K562 (cell line): ENCODE results near the gene USP6. TPM values are rescaled to one million over a fixed set of nuclear protein-coding genes. Genes with fewer than 3 reads are reported as not detected.

ENCODE experiments used
- ATAC-seq: fragments of 200-7000 bp; cut with Tn5 transposase; 3 replicates; pipeline ENCODE4 v1.9.1; 2020; ENCODE audit warnings: moderate library complexity
- BruUV-seq: library from RNA; stranded (reverse); fragments of 400-500 nt; replicated peaks from 2 replicates; lab custom pipeline; 2021; lab: Mats Ljungman, UMichigan
- CTCF ChIA-PET: fragments of 300-600 bp; formaldehyde crosslinking; extraction: SDS; loops from one replicate; lab custom pipeline; 2021; ENCODE audit warnings: low intra/inter-chr PET ratio; lab: Yijun Ruan, JAX
- POLR2A ChIA-PET: fragments of 300-600, 350-650 bp; sonication (Branson Sonifier 250); formaldehyde crosslinking; extraction: SDS; loops from one replicate; lab custom pipeline; 2021; ENCODE audit warnings: antibody characterized with exemption, inconsistent platforms; lab: Yijun Ruan, JAX
- DNase-seq, 4 experiments: peaks; one replicate each; pipeline versions ENCODE4 v3.0.0 to v3.0.0-alpha.2; 2011 to 2018; ENCODE audit warnings: low spot score in 3 of 4, mixed read lengths in 3 of 4; ENCODE audit errors: extremely low read depth in 1 of 4
- FAIRE-seq: peaks from 2 replicates; lab custom pipeline; 2011; peaks lifted over from hg19 to GRCh38; lab: Jason Lieb, UNC
- H2AFZ ChIP-seq: 2 replicates; pipeline ENCODE4 v1.6.0; 2011; ENCODE audit warnings: low read depth, low read length, control low read depth, inconsistent platforms
- H3K27ac ChIP-seq: fragments of 200-600 bp; 3 replicates; pipeline ENCODE4 v1.8.0; 2011; ENCODE audit warnings: low read depth, mild to moderate bottlenecking, control low read depth, inconsistent platforms, low read length, moderate library complexity, mixed read lengths; ENCODE audit errors: extremely low read depth
- H3K27me3 ChIP-seq, 2 experiments: fragments of 300-600 bp in 1 of 2; 2 replicates in 1 of 2; 3 replicates in 1 of 2; pipeline versions ENCODE4 v1.6.0 to v1.8.0; 2011; ENCODE audit warnings: inconsistent platforms in 2 of 2, low read length in 2 of 2, mild to moderate bottlenecking in 1 of 2, mixed read lengths in 1 of 2, moderate library complexity in 1 of 2; ENCODE audit not compliant: control insufficient read depth in 2 of 2, insufficient read depth in 2 of 2
- H3K36me3 ChIP-seq: fragments of 300-600 bp; 3 replicates; pipeline ENCODE4 v1.8.0; 2011; ENCODE audit warnings: mild to moderate bottlenecking, low read length, inconsistent platforms; ENCODE audit not compliant: control insufficient read depth, insufficient read depth
- H3K4me1 ChIP-seq, 2 experiments: fragments of 200-600 bp in 1 of 2; replicated peaks in 1 of 2; 2 replicates in 1 of 2; 3 replicates in 1 of 2; pipeline versions ENCODE4 v1.5.1 to v1.8.0; 2011; ENCODE audit warnings: inconsistent platforms in 2 of 2, low read length in 2 of 2, mild to moderate bottlenecking in 1 of 2, mixed read lengths in 1 of 2, moderate library complexity in 1 of 2; ENCODE audit not compliant: control insufficient read depth in 2 of 2, insufficient read depth in 2 of 2
- H3K4me2 ChIP-seq: 2 replicates; pipeline ENCODE4 v1.6.1; 2011; ENCODE audit warnings: low read length, control low read depth, inconsistent platforms, mixed read lengths; ENCODE audit not compliant: insufficient read depth
- H3K4me3 ChIP-seq: fragments of 200-600 bp; sonication (generic), shearing (Covaris generic); 2 replicates; pipeline ENCODE4 v1.5.1; 2016; ENCODE audit warnings: control low read depth, inconsistent platforms
- H3K79me2 ChIP-seq: fragments of 200-600 bp; 3 replicates; pipeline ENCODE4 v1.8.0; 2011; ENCODE audit warnings: low read length, inconsistent platforms; ENCODE audit not compliant: control insufficient read depth, insufficient read depth
- H3K9ac ChIP-seq, 2 experiments: 2 replicates each; pipeline versions ENCODE4 v1.6.0 to v1.6.1; 2011; ENCODE audit warnings: low read depth in 2 of 2, low read length in 2 of 2, control low read depth in 1 of 2, inconsistent platforms in 1 of 2, mild to moderate bottlenecking in 1 of 2, mixed read lengths in 1 of 2; ENCODE audit not compliant: insufficient read depth in 1 of 2
- H3K9me1 ChIP-seq: one replicate; pipeline ENCODE4 v1.6.0; 2011; ENCODE audit warnings: inconsistent platforms, mild to moderate bottlenecking, low read length, moderate library complexity; ENCODE audit not compliant: control insufficient read depth, insufficient read depth
- H3K9me3 ChIP-seq: replicated peaks from 2 replicates; pipeline ENCODE4 v1.5.1; 2011; ENCODE audit warnings: low read depth, low read length, inconsistent platforms; ENCODE audit not compliant: control insufficient read depth, insufficient read depth
- H4K20me1 ChIP-seq: replicated peaks from 2 replicates; pipeline ENCODE4 v1.6.1; 2011; ENCODE audit warnings: low read length, inconsistent platforms, mixed read lengths; ENCODE audit not compliant: control insufficient read depth, insufficient read depth
- FOXA1 ChIP-seq: fragments of 450-650 bp; IDR thresholded peaks from 2 replicates; pipeline ENCODE4 v1.6.1; 2016; ENCODE audit warnings: mild to moderate bottlenecking, borderline replicate concordance
- KDM4B ChIP-seq, 2 experiments: fragments of 450-650 bp in 1 of 2; sonication (generic) in 1 of 2; IDR thresholded peaks; 2 replicates each; pipeline ENCODE4 v1.6.1; 2016 to 2017; ENCODE audit warnings: borderline replicate concordance in 2 of 2, antibody characterized with exemption in 1 of 2, low read depth in 1 of 2, mild to moderate bottlenecking in 1 of 2
- MEIS2 ChIP-seq: fragments of 450-650 bp; IDR thresholded peaks from 2 replicates; pipeline ENCODE4 v1.6.1; 2014; ENCODE audit warnings: mild to moderate bottlenecking; ENCODE audit not compliant: partially characterized antibody
- PCBP1 ChIP-seq: fragments of 200-400 bp; formaldehyde crosslinking; IDR thresholded peaks from 2 replicates; pipeline ENCODE4 v1.6.1; 2018; ENCODE audit warnings: mild to moderate bottlenecking, low read depth, low read length; ENCODE audit not compliant: poor library complexity, severe bottlenecking
- POLR3G ChIP-seq: IDR thresholded peaks from 2 replicates; pipeline ENCODE4 v1.6.1; 2011; ENCODE audit not compliant: insufficient read length, insufficient replicate concordance; ENCODE audit errors: extremely low read depth
- RNF219 ChIP-seq: fragments of 250-450 bp; sonication (Bioruptor Pico); IDR thresholded peaks from 2 replicates; pipeline ENCODE4 v1.5.0; 2022; ENCODE audit warnings: mild to moderate bottlenecking
- SNAPC5 ChIP-seq: fragments of 250-450 bp; sonication (Bioruptor Pico); IDR thresholded peaks from 2 replicates; pipeline ENCODE4 v1.8.0; 2021; ENCODE audit warnings: moderate library complexity, mild to moderate bottlenecking, inconsistent platforms
- SRSF7 ChIP-seq: fragments of 200-400 bp; formaldehyde crosslinking; optimal IDR thresholded peaks from 2 replicates; pipeline ENCODE3; 2017; ENCODE audit warnings: mild to moderate bottlenecking, low read depth, low read length
- TSHZ1 ChIP-seq: fragments of 250-450 bp; sonication (Bioruptor Pico); IDR thresholded peaks from 2 replicates; pipeline ENCODE4 v1.4.0; 2020; ENCODE audit warnings: mild to moderate bottlenecking, moderate library complexity
- ZNF280B ChIP-seq: fragments of 250-450 bp; sonication (Bioruptor Pico); IDR thresholded peaks from 2 replicates; pipeline ENCODE4 v1.5.1; 2021; ENCODE audit warnings: mild to moderate bottlenecking
- ZNF444 ChIP-seq: fragments of 250-450 bp; sonication (Bioruptor Pico); IDR thresholded peaks from 2 replicates; pipeline ENCODE4 v1.4.0; 2020; ENCODE audit warnings: mild to moderate bottlenecking, moderate library complexity
- WGBS: fragments of 100-300 bp; shearing (Covaris generic); methylation state at CpG from one replicate; pipeline ENCODE4 v1.1.6; 2016; ENCODE audit warnings: low coverage, mixed read lengths; ENCODE audit not compliant: insufficient coverage; ENCODE audit errors: missing lambda C conversion rate; 5-methylcytosine and 5-hydroxymethylcytosine counted together
- in situ Hi-C: fragments of 300-500 bp; cut with MboI; formaldehyde crosslinking; loops from 4 replicates; pipeline ENCODE4 v1.15.0; 2018; ENCODE audit warnings: inconsistent platforms, mixed read lengths
- intact Hi-C: fragments of 100-400 bp; cut with micrococcal nuclease; formaldehyde crosslinking; loops from 2 replicates; pipeline ENCODE4 v1.14.2; 2022
- polyA plus RNA-seq, 8 experiments: library from polyadenylated mRNA; depleted of rRNA in 4 of 8; stranded (reverse) in 5 of 8; unstranded in 3 of 8; fragments of >200 nt; fragmentation: Nextera tagmentation in 2 of 8; fragmentation: Illumina TruSeq in 1 of 8; extraction: Ambion mirVana in 2 of 8; extraction: Trizol in 1 of 8; gene quantifications; 2 replicates each; pipeline versions ENCODE4 v1.2.1 to v1.2.3, GENCODE V29; 2011 to 2014; ENCODE audit warnings: inconsistent platforms in 1 of 8, missing spikeins in 1 of 8
- total RNA-seq, 7 experiments: library from RNA; depleted of rRNA in 6 of 7; stranded (reverse); fragments of >200 nt in 6 of 7; fragmentation: Illumina TruSeq in 2 of 7; extraction: Trizol in 2 of 7; gene quantifications; 2 replicates each; pipeline versions ENCODE4 v1.2.1 to v1.2.3, GENCODE V29; 2011 to 2021; ENCODE audit warnings: low replicate concordance in 1 of 7

USP6 gene
- total and polyA plus RNA-seq, 9 of the 15 experiments (the other 6 are each of a cell fraction or from before 2014, with no cell fraction given) = 0.01 to 0.09 (median 0.04) TPM; not detected in 4

DNA sequence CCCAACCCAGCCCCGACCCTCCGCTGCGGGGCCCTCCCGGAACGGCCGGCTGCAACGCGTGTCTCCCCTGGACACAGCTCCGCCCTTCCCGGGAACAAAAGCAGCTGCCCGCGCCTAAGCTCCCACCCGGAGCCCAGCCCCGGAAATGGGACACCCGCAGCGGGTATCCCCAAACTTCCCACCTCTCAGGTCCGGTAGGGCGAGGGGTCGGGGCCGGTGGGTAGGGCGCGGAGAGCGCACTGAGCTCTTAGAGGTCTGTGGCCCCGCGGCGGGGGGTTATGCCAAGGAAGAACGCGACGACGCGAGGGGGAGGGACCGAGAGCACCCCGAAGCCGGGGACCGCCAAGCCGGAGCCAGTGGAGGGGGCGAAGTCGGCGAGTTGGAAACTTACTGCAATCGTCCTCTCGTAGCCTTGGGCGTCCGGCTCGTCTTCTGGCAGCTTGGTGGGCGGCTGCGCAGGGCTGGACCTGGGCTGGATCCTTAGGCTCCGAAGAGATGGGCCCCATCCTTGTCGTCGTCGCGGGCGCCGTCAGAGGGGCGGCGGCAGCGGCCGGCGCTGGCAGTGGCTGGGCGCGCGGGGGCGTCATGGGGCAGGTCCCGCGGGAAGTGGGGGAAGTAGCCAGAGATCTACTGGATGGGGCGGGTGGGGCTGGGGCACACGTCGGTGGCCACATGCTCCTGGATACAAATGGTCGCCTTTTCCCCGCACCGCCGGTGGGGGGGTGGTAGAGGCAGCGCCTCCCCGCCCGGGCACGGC, 6.9 kb downstream of the USP6 start:
- BruUV-seq = no TSS peak
- peaks cover 0 to 18% of the 10 kb centered on the region in 2 experiments; a peak in 2 of 5 replicates for H3K27me3 ChIP-seq
- TF ChIP-seq MEIS2 = no peak
- no peak for TF ChIP-seq KDM4B (IDR thresholded peaks at IDR 0.05; ENCODE audit: borderline replicate concordance in 2 of 2, low read depth in 1 of 2)
- no peak for TF ChIP-seq SNAPC5 (CRISPR knock-in tag)
- TF ChIP-seq ZNF280B (CRISPR knock-in tag) = no peak
- TF ChIP-seq TSHZ1 (CRISPR knock-in tag) = no peak
- TF ChIP-seq ZNF444 (CRISPR knock-in tag) = no peak
- no peak for TF ChIP-seq RNF219 (CRISPR knock-in tag)
- TF ChIP-seq FOXA1 = no peak
- TF ChIP-seq PCBP1 = no peak
- TF ChIP-seq SRSF7 = no peak
- no peak for TF ChIP-seq POLR3G

More for the DNA sequence above, 6.9 kb downstream of the USP6 start:
- Histone ChIP-seq H3K9ac (no peak overlapping the region), H3K79me2 (no peaks in the 10 kb centered on the region), H3K36me3 (no peaks in the 10 kb centered on the region), H4K20me1 (no peaks in the 10 kb centered on the region), H3K9me3 (0 out of 2 replicates have a peak, but pooled peaks cover 1% of the 10 kb centered on the region), H3K4me2 (no peak overlapping the region), H2AFZ (no peak overlapping the region), H3K4me3 (no peak overlapping the region), H3K9me1 (no peaks in the 10 kb centered on the region), H3K27ac (no peak overlapping the region), H3K4me1 (no peaks in the 10 kb centered on the region)
- ChIA-PET CTCF (no interaction called here), POLR2A (no interaction called here)
- DNase-seq = no peak
- ATAC-seq = no peak
- no peak for FAIRE-seq
- 20% methylated on average over 1 of the region's 75 CpGs for WGBS
- in situ Hi-C loops (no loop called here), intact Hi-C loops (no loop called here)
